GM19043 (cell line): Measurements from ENCODE around the gene COLEC12.
"Not testable (repeated sequence)": the region's sequence is repeated elsewhere in the genome, so short reads cannot be mapped to it uniquely, and the experiment has no call there.

Experiments
- ATAC-seq: cut with Tn5 transposase; IDR thresholded peaks from one replicate; pipeline ENCODE4 v1.9.1; 2021; ENCODE audit warnings: low read depth; ENCODE audit not compliant: unreplicated experiment

The COLEC12 gene

DNA sequence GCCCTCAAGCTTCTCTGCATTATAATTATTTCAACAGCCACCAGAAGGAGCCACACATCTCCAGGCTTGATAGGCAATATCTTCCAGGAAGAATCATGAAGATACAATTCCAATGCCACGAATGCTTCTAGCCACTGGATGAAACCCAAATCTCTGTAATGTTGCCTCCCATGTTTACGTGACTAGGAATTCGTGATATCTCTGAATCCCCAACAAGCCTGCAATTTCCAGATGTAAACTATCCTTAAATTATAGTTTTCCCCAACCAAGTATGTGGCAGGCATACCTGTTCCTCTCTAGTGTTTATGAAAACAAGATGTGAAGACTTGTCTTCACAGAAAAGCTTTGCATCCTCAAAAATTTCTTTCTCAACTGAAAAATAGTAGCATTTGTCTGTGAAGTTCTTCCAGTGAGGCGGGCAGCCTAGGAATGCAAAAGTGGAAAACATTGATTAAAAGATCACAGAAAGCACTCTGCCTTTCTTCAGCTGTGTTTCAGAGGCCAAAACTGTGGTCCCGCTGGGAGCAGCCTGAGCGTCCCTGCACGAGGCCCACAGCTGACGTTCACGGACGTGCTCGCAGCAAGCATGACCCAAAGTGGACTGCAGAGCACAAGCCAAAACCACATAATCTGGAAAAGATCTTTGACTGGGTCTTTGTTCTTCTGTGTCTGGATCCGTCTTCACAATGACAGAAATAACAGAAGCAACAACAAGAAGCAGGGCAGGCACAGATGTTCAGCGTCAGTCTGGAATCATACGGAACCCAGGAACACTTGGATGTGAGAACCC is 167.6 kb downstream of the COLEC12 start:
- ATAC-seq = no peak

DNA sequence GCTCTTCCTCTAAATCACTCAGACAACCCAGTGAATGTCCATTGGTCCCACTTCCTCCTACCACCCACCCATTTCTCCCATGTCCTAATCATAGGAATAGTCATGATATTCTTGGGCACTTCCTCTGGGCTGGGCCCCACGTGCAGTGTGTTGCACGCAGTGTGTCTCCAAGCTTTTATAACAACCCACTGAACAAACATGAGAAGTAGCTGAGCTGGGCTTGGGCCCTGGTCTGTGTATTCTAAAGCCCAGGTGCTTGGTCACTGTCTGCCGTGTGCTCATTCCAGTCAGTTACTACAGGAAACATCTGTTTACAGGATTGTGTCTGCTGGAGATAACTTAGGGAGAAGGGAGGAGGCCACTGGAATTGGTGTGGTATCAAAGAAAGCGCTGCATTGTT is 168.5 kb downstream of the COLEC12 start:
- no peak for ATAC-seq

DNA sequence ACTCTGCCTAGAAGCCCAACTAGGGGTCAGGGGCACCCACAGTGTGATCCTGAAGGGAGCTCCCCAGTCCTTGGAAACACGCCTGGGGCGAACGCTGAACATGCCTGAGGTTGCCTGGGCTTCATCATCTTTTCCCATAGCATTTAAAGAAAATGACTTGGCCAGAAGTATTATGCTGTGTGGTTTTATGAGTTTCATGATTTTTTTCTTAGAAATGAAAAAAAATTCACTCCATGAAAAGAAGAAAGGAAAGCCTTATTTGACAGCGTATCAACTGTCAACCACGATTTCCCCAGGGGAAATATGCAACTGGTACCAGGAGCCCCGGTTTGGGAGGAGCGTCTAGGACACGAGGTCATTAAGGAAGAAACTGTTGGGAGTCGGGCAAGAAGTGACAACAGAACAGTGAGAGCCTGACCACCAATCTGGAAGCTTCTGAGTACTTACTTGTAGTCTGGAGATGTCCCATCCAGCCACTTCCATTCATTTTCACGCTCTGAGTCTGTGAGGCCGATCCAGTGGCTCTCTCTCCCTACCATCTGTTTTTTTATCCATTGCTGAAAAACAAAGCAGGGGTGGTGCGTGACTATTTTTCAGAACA is 169.2 kb downstream of the COLEC12 start:
- no peak for ATAC-seq

GRCh38 chr18:328928-329327 is 171.6 kb downstream of the COLEC12 start:
- no peak for ATAC-seq

DNA sequence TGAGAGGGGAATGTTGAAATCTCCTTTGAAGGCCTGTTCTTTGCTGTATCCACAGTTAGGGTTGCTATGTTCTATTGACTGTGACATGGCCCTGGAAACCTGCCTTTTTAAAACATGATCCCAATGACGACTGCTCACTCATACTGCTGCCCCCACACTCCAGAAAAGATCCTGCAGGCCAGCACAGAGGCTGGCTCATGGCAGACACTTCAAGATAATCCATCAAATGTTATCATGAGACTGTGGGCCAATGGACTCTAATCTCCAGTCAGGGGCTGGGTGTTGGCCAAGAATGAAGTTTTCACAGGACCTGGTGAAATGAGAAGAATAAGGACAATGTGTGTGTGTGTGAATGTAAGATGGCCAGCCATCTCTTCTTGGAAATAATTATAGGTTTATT is 173.7 kb downstream of the COLEC12 start:
- ATAC-seq = no peak

DNA sequence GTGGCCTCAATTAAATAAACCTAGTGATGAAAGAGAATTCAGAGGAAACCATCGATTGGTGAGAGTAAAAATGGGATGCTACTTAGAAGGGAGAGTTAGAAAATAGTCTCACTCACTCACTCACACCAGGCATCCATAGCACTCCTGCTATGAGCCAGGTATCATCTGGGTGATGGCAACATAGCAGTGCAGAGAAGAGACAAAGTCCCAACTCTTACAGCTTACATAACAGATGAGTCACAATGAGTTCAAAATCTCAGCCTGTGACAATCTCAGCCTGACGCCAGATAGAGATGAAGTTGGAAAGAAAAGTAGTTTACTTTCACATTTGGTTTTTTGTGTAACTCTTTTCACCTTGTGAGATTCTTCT is 177.3 kb downstream of the COLEC12 start:
- ATAC-seq = no peak

GRCh38 chr18:321865-322467 is 178.5 kb downstream of the COLEC12 start:
- no peak for ATAC-seq

DNA sequence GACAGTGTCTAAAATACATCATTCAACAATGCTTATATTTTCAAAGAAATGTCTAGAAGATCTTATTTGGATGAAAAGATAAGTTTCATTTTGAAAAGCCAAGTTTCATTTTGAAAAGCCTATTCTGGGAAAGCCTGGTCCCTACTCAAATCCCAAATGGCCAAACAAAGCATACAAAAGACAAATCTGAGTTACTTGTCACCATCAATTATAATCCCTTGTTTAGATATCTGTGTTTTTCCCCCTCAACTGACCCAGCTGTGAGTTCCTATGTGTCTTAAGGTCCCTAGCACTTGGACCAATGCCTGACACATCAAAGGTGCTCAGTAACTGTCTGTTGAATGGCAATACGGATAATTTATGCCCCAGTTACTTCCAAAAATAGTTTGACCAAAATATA is 180.3 kb downstream of the COLEC12 start:
- no peak for ATAC-seq

DNA sequence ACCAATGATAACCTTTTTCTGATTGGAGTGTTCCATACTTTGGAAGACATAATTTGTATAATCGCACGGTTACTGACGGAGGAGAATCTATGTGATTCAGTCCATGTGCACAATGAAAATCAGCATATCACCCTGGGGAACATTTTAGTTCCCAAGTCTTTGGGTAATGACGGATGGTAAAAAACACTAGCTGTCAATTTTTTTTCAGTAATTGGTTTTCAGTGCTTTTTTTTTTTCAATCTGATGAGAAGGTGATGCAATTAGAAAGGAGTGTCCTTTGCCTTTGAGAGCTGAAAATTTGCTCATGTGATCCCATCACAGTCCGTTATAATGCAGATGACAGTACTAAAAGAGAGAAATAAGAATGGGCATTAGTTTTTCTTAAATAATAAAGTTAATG is 180.8 kb downstream of the COLEC12 start:
- ATAC-seq = no peak

DNA sequence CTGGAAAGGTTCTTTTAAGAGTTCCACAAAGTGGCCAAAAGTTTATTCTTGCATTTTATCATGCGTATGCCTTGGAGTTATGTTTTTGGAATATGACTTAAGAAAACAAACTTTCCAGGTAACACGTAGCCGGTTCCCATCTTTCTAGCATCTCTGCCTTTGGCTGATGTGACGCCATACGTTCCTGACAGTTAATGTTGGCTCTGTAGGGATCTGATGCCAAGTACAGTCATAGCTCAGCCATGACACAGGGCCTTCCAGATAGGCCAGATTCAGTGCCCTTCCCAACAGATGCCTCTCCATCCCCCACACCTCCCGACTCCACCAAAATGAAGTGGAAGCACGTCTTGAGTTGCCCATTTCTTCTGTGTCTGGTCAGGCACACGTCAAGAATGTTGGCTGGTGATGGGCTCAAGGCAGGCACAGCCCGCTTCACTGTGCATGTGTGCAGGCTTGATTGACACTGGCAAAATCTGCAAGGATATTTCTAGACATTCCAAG is 181.7 kb downstream of the COLEC12 start:
- no peak for ATAC-seq

DNA sequence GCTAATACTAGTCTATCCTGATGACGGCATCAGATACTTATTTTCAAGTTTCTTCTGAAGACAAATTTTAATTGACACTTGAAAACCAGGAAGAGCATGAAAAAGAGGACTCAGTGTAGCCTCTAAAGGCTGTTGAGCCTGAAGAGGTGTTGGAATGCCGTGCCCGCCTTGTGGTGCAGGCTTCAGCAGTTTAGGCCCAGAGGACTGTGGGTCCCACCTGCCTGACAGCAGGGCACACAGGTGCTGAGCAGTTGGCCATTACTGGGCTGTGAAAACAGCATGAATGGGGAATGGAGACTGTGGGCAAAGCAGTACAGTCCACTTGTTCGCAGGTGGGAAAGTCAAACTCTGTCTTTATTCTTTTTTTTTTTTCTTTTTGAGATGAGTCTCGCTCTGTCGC is 182.9 kb downstream of the COLEC12 start:
- no peak for ATAC-seq

GRCh38 chr18:316393-316792 is 184.1 kb downstream of the COLEC12 start:
- no peak for ATAC-seq

- ATAC-seq = no peak
Observed at GRCh38 chr18:313931-314330, 186.6 kb downstream of the COLEC12 start.

GRCh38 chr18:312415-312814 is 188.1 kb downstream of the COLEC12 start:
- ATAC-seq = no peak

DNA sequence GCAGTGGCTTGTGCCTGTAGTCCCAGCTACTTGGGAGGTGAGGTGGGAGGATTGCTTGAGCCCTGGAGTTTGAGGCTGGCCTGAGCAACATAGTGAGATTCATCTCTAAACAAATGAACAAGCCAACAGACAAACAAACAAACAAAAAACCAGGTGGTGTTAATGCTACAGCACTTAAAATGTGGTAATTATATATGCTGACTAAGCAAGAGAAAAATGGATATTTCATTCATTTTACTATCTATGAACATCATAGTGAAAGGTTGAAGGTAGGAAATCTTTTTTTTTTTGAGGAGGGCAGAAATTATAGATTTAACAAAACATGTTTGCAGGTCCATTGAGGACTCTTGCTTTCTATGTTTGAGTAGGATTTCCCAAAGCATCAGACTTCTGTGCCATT is 190.5 kb downstream of the COLEC12 start:
- no peak for ATAC-seq

- not testable (repeated sequence) for ATAC-seq
Observed at GRCh38 chr18:308086-308485, 192.4 kb downstream of the COLEC12 start.

GRCh38 chr18:306608-307255 is 193.8 kb downstream of the COLEC12 start:
- ATAC-seq = no peak

DNA sequence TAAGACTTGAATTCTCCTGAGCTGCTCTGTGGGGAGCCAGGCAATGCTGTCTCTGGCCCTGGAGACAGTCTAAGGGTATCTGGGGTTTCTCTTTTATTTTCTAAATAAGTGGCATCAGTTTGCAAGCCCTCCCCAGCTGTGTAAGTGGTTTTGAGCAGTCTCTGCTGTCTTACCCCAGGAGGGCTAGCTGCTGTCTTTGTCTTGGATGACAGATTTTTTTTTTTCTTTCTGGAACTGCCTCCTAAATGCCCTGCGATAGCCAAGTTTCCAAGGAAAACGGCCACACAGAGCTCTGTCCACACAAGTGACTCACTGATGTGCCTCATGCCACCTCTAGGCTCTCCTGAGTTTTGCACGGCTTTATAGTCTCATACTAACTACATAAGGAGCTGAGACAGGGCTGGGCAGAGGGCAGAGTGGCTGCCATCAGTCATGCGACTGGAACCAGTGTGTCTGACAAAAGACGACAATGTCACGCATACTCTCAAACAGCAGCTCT is 195.4 kb downstream of the COLEC12 start:
- no peak for ATAC-seq

GRCh38 chr18:303607-304006 is 196.9 kb downstream of the COLEC12 start:
- no peak for ATAC-seq

DNA sequence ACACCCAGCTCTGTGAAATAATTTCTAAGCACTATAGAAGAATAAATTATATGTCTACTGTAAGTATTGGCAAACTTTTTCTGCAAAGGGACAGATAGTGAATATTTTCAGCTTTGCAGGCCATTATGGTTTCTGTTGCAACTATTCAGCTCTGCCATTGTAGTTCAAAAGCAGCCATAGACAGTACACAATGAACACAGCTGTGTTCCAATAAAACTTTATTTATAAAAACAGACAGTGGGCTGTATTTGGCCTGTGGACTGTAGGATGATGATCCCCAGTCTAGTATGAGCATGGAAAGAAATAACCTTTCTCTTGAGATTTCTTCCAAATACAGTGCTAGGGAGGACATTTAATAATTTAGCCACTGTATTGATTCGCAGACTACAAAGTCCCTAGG is 197.5 kb downstream of the COLEC12 start:
- no peak for ATAC-seq

DNA sequence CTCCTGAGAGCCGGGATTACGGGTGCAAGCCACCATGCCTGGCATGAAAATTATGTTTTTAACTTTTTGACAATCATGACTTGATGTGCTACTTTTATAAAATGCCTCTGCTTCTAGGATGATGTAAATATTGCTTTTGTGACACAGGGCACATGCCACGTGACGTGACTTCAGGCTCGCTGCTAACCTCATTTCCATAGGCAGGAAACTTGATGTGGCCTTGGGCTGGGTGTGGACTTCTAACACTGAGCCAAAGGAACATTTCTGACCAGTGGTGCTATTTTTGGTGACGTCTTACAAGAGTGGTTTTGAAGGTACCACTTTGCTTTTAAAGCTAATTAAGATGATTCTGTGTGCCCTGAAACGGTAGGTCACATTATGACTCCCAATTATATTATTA is 198.4 kb downstream of the COLEC12 start:
- no peak for ATAC-seq
